Measurements from ENCODE around the gene PPFIBP1.

DNA sequence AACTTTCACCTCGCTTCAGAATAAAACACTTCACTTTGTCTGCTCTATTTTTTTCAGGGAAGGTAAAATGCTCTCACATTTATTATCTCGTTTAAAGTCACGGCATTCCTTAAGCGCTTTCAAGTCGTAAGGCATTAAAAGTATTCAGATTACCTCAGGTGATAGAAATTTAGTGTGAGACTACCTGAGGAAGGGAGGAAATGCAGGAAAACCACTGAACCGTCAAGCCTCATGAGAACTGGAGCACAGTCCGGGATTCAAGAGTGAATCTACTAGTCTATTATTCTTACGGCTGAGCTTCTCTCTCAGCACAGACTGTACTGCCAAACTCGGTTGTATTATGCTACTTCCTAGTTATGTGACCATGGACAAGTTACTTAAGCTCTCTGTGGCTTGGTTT is 8.3 kb upstream of the PPFIBP1 start:
- TF ChIP-seq CTCF (conservative IDR thresholded peaks at IDR 0.05; ENCODE audit: low read depth, low read length) (no peak), POLR2A (IDR thresholded peaks at IDR 0.05; ENCODE audit: low read depth, low read length) (no peak), MXI1 (IDR thresholded peaks at IDR 0.05; ENCODE audit: borderline replicate concordance, low read depth, low read length) (no peak), CEBPB (IDR thresholded peaks at IDR 0.05; ENCODE audit: low read depth, low read length) (no peak), MAZ (IDR thresholded peaks at IDR 0.05; ENCODE audit: borderline replicate concordance, low read depth, low read length) (no peak), USF2 (IDR thresholded peaks at IDR 0.05; ENCODE audit: low read depth, low read length) (no peak), RAD21 (IDR thresholded peaks at IDR 0.05; ENCODE audit: low read length) (no peak), SMC3 (IDR thresholded peaks at IDR 0.05; ENCODE audit: low read depth, low read length) (no peak), MAFK (IDR thresholded peaks at IDR 0.05; ENCODE audit: low read depth, low read length) (no peak), RFX5 (IDR thresholded peaks at IDR 0.05; ENCODE audit: low read depth, low read length) (no peak)
- TF ChIP-seq, protein P1, sequence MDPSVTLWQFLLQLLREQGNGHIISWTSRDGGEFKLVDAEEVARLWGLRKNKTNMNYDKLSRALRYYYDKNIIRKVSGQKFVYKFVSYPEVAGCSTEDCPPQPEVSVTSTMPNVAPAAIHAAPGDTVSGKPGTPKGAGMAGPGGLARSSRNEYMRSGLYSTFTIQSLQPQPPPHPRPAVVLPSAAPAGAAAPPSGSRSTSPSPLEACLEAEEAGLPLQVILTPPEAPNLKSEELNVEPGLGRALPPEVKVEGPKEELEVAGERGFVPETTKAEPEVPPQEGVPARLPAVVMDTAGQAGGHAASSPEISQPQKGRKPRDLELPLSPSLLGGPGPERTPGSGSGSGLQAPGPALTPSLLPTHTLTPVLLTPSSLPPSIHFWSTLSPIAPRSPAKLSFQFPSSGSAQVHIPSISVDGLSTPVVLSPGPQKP (IDR thresholded peaks at IDR 0.05; ENCODE audit: borderline replicate concordance, low read depth, low read length): no peak

All from IMR-90 (cell line).